Measurements from ENCODE around the gene ZNF442.
A peak's percentile ranks its signal among the peaks of the same experiment; 100 is the strongest.
"Not testable (repeated sequence)": the region's sequence is repeated elsewhere in the genome, so short reads cannot be mapped to it uniquely, and the experiment has no call there.

Gene ZNF442

GRCh38 chr19:12365236-12366162 lies at the start of gene ZNF442:
ZNF442 (minus strand) TSS chr19:12365683; CDS start chr19:12363631, 2,052 bp downstream.
- peak; percentile 60 to 98 (median 92) for DNase-seq

GRCh38 chr19:12411893-12412292 lies 46.4 kb upstream of the ZNF442 start:
- no peak for DNase-seq

GRCh38 chr19:12400633-12401502 lies 35.4 kb upstream of the ZNF442 start, which contains the start of gene ZNF799:
ZNF799 (minus strand) TSS chr19:12401271; CDS start chr19:12401070, 201 bp downstream.
- peak; percentile 34 to 96 (median 90) for DNase-seq

- DNase-seq, result peak in 1 of 14 donors; percentile 47
These were observed 34.6 kb upstream of the ZNF442 start for GRCh38 chr19:12399901-12400632.

- DNase-seq, result not testable (repeated sequence)
These were observed 25.7 kb upstream of the ZNF442 start for GRCh38 chr19:12391148-12391547.

GRCh38 chr19:12386365-12386764 lies 20.9 kb upstream of the ZNF442 start:
- not testable (repeated sequence) for DNase-seq

- no peak for DNase-seq
These were observed 14.9 kb upstream of the ZNF442 start for GRCh38 chr19:12380444-12380737.

- no peak for DNase-seq
These were observed 14.4 kb upstream of the ZNF442 start for GRCh38 chr19:12379732-12380443.

GRCh38 chr19:12374026-12374425 lies 8.5 kb upstream of the ZNF442 start:
- DNase-seq, result no peak

GRCh38 chr19:12364391-12365235 lies 870 bp downstream of the ZNF442 start:
- peak in 9 of 14 donors; percentile 2 to 48 (median 30) for DNase-seq

GRCh38 chr19:12362236-12362635 lies 3.2 kb downstream of the ZNF442 start:
- DNase-seq, result not testable (repeated sequence)

GRCh38 chr19:12353375-12353774 lies 12.1 kb downstream of the ZNF442 start:
- DNase-seq, result no peak

GRCh38 chr19:12350890-12351197 lies 14.6 kb downstream of the ZNF442 start:
- DNase-seq, result no peak

- DNase-seq, result no peak
These were observed 15.1 kb downstream of the ZNF442 start for GRCh38 chr19:12350185-12350889.

- no peak for DNase-seq
These were observed 18.6 kb downstream of the ZNF442 start for GRCh38 chr19:12346896-12347295.

GRCh38 chr19:12345197-12345596 lies 20.3 kb downstream of the ZNF442 start:
- DNase-seq, result no peak

GRCh38 chr19:12333162-12334159 lies 32.0 kb downstream of the ZNF442 start, which contains the start of gene ZNF563:
ZNF563 (minus strand) TSS chr19:12333633; CDS start chr19:12333482, 151 bp downstream.
- DNase-seq, result peak; percentile 51 to 98 (median 92)

- DNase-seq, result no peak
These were observed 34.1 kb downstream of the ZNF442 start for GRCh38 chr19:12331211-12331941.

Measured in C1 segment of cervical spinal cord (tissue), 14 donors.